Measurements from ENCODE around the gene IRS1. TPM values are rescaled to one million over a fixed set of nuclear protein-coding genes. Genes with fewer than 3 reads are reported as not detected.
A peak's percentile ranks its signal among the peaks of the same experiment; 100 is the strongest.

IRS1 gene
- total RNA-seq, 1 experiment from 2014 or later = 15.0 TPM

GRCh38 chr2:226813148-226813701 is 13.6 kb upstream of the IRS1 start:
- Histone ChIP-seq H3K4me2 (ENCODE audit: insufficient read depth, insufficient read length, low read length) (no peak overlapping the region), H4K8ac (replicated peaks; ENCODE audit: insufficient read length, low read depth, low read length) (no peak overlapping the region), H3K23me2 (ENCODE audit: insufficient read length, low read depth, low read length, poor library complexity, severe bottlenecking) (no peaks in the 10 kb centered on the region), H2AFZ (ENCODE audit: low read length) (no peak overlapping the region), H2BK5ac (ENCODE audit: insufficient read length, low read length) (no peak overlapping the region), H3K56ac (ENCODE audit: insufficient read length, low read depth, low read length) (no peak overlapping the region), H2BK12ac (ENCODE audit: insufficient read length, low read depth, low read length) (no peak overlapping the region), H2BK120ac (ENCODE audit: low read depth, low read length, poor library complexity, severe bottlenecking) (no peak overlapping the region), H3K79me2 (ENCODE audit: insufficient read depth, low read length) (no peaks in the 10 kb centered on the region), H3K9ac (ENCODE audit: extremely low read depth, insufficient read length, low read length) (no peak overlapping the region), H2BK20ac (ENCODE audit: low read depth, low read length, poor library complexity, severe bottlenecking) (no peak overlapping the region), H3K4ac (ENCODE audit: low read depth, low read length) (no peak overlapping the region), H3T11ph (ENCODE audit: low read length) (no peak overlapping the region), H2BK15ac (ENCODE audit: low read depth, low read length) (no peak overlapping the region), H3K23ac (ENCODE audit: insufficient read length, low read depth, low read length) (no peak overlapping the region), H3K14ac (ENCODE audit: insufficient read depth, low read length) (no peak overlapping the region), H4K91ac (ENCODE audit: insufficient read length, low read depth, low read length) (no peak overlapping the region), H3K79me1 (ENCODE audit: insufficient read depth, low read depth, low read length, poor library complexity, severe bottlenecking) (no peaks in the 10 kb centered on the region), H3K9me3 (ENCODE audit: control insufficient read depth, low read depth, low read length) (no peaks in the 10 kb centered on the region), H2AK5ac (ENCODE audit: insufficient read length, low read length) (no peak overlapping the region), H3K27me3 (ENCODE audit: insufficient read depth, low read length) (no peaks in the 10 kb centered on the region), H3K4me1 (ENCODE audit: insufficient read depth, low read length) (no peaks in the 10 kb centered on the region), H3K27ac (ENCODE audit: insufficient read length, low read depth, low read length) (no peak overlapping the region), H4K20me1 (ENCODE audit: control insufficient read depth, insufficient read depth, insufficient read length) (no peaks in the 10 kb centered on the region), H3K18ac (ENCODE audit: insufficient read length, low read depth, low read length) (no peak overlapping the region), H4K5ac (ENCODE audit: insufficient read length, low read depth, low read length) (no peak overlapping the region)
- no CpG with 5 or more reads among the region's 1 CpG for WGBS (ENCODE audit: extremely low coverage, insufficient read length, low lambda C conversion rate)
- peak; percentile 72 for TF ChIP-seq CTCF (conservative IDR thresholded peaks at IDR 0.05)
- Mint-ChIP-seq H3K27me3 (ENCODE audit: low read depth) (no peaks in the 10 kb centered on the region), H3K4me3 (no peak overlapping the region), H3K27ac (no peak overlapping the region), H3K36me3 (ENCODE audit: insufficient read depth in 1 of 3, low read depth in 3 of 3) (no peaks in the 10 kb centered on the region), H3K9me3 (no peaks in the 10 kb centered on the region), H3K4me1 (peaks cover 12 to 13% of the 10 kb centered on the region in 2 experiments)
- peak; percentile 43 for DNase-seq

All from H9 (cell line).